MCF 10A (cell line): ENCODE data around the gene IL22RA2. TPM values are rescaled to one million over a fixed set of nuclear protein-coding genes. Genes with fewer than 3 reads are reported as not detected.

Experiments used
- BruUV-seq: library from RNA; stranded (reverse); fragments of 400-500 nt; replicated peaks from 2 replicates; lab custom pipeline; 2021; lab: Mats Ljungman, UMichigan
- CTCF ChIA-PET: fragments of 300-600 bp; sonication (Branson Sonifier 250); formaldehyde crosslinking; extraction: SDS; loops from one replicate; lab custom pipeline; 2021; ENCODE audit warnings: antibody characterized with exemption, inconsistent platforms; lab: Yijun Ruan, JAX
- POLR2A ChIA-PET: fragments of 300-600, 350-650 bp; sonication (Branson Sonifier 250); formaldehyde crosslinking; extraction: SDS; loops from one replicate; lab custom pipeline; 2020; ENCODE audit warnings: antibody characterized with exemption, inconsistent platforms; lab: Yijun Ruan, JAX
- DNase-seq: peaks from one replicate; pipeline ENCODE4 v3.0.0-alpha.2; 2018; ENCODE audit not compliant: unreplicated experiment
- H3K27ac Mint-ChIP-seq: one replicate; pipeline ENCODE4 v1.8.0; 2022; ENCODE audit warnings: mild to moderate bottlenecking, low read depth, mixed read lengths; ENCODE audit not compliant: unreplicated experiment
- H3K27me3 Mint-ChIP-seq: one replicate; pipeline ENCODE4 v1.8.0; 2022; ENCODE audit warnings: mixed read lengths; ENCODE audit not compliant: insufficient read depth, unreplicated experiment
- H3K36me3 Mint-ChIP-seq: one replicate; pipeline ENCODE4 v1.8.0; 2022; ENCODE audit warnings: mild to moderate bottlenecking, moderate library complexity, mixed read lengths; ENCODE audit not compliant: insufficient read depth, unreplicated experiment
- H3K4me1 Mint-ChIP-seq: one replicate; pipeline ENCODE4 v1.8.0; 2022; ENCODE audit warnings: mixed read lengths; ENCODE audit not compliant: insufficient read depth, unreplicated experiment
- H3K4me3 Mint-ChIP-seq: one replicate; pipeline ENCODE4 v1.8.0; 2022; ENCODE audit warnings: mild to moderate bottlenecking, moderate library complexity, mixed read lengths; ENCODE audit not compliant: unreplicated experiment
- H3K9me3 Mint-ChIP-seq: one replicate; pipeline ENCODE4 v1.8.0; 2022; ENCODE audit warnings: mixed read lengths; ENCODE audit not compliant: unreplicated experiment
- intact Hi-C: fragments of 100-400 bp; cut with micrococcal nuclease; formaldehyde crosslinking; loops from 2 replicates; pipeline ENCODE4 v1.14.1; 2022
- total RNA-seq: library from RNA; stranded (reverse); gene quantifications from 2 replicates; pipeline ENCODE4 v1.2.3, GENCODE V29; 2022
- TF ChIP-seq, protein P1 (sequence below): fragments of 200-600 bp; IDR thresholded peaks from one replicate; pipeline ENCODE4 v1.8.0; 2022; ENCODE audit warnings: antibody characterized with exemption, mild to moderate bottlenecking; ENCODE audit not compliant: unreplicated experiment

Gene IL22RA2
- total RNA-seq, 1 experiment from 2014 or later: not detected

DNA sequence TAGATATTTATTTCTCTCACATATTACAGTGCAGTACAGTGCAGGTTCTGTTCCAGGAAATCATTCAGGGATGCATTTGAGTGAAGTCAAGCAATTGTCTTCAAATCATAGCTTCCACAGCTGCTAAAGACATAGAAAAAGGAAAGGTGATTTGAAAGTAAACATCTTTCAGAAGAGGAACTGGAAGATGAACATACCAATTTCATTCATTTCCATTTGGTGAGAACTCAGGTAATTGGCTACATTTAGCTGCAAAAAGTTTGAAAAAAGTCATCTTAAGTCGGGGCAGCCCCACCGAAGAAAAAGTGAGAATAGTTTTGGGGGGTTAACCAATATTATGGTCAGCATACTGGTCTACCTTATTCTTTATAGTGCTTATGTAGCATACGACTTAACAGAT, 67.3 kb downstream of the IL22RA2 start:
- BruUV-seq: no TSS peak
- H3K27ac Mint-ChIP-seq: no peak overlapping the region
- H3K36me3 Mint-ChIP-seq: no peaks in the 10 kb centered on the region
- CTCF ChIA-PET: interaction anchor here (0.7 to 1.8 kb wide), 9 partner anchors 9 to 1055 kb away, joined by 3 to 16 read pairs (median 4); no protein-coding TSS in a partner anchor
- POLR2A ChIA-PET: interaction anchor here (0.7 to 3.2 kb wide), 16 partner anchors 9 to 753 kb away, joined by 3 to 27 read pairs (median 5); no protein-coding TSS in a partner anchor
- peak overlapping the region; percentile 10 for H3K4me3 Mint-ChIP-seq
- H3K27me3 Mint-ChIP-seq: no peaks in the 10 kb centered on the region
- DNase-seq: no peak
- TF ChIP-seq, protein P1, sequence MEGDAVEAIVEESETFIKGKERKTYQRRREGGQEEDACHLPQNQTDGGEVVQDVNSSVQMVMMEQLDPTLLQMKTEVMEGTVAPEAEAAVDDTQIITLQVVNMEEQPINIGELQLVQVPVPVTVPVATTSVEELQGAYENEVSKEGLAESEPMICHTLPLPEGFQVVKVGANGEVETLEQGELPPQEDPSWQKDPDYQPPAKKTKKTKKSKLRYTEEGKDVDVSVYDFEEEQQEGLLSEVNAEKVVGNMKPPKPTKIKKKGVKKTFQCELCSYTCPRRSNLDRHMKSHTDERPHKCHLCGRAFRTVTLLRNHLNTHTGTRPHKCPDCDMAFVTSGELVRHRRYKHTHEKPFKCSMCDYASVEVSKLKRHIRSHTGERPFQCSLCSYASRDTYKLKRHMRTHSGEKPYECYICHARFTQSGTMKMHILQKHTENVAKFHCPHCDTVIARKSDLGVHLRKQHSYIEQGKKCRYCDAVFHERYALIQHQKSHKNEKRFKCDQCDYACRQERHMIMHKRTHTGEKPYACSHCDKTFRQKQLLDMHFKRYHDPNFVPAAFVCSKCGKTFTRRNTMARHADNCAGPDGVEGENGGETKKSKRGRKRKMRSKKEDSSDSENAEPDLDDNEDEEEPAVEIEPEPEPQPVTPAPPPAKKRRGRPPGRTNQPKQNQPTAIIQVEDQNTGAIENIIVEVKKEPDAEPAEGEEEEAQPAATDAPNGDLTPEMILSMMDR: no peak
- intact Hi-C loops: no loop called here
- no peaks in the 10 kb centered on the region for H3K9me3 Mint-ChIP-seq
- peaks cover 30% of the 10 kb centered on the region for H3K4me1 Mint-ChIP-seq

DNA sequence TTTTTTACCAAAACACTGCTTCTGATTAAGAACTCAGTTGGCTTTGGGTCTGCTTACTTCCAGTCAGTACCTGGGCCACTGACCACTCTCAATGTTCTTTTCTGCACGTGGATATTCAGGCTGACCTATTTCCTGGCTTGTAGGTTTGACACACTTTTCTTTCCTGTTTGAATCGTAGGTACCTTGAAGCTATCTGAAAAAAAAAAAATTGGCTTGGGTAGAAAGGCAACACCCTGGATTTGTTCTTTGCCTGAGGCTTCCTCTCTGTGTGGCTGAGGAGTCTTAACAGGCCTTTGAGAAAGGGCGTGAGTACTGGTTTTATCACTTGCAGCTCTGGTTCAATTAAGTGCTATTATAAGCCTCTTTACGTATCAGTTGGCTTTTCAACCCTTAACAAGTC, 68.1 kb downstream of the IL22RA2 start:
- H3K27ac Mint-ChIP-seq: peak overlapping the region; percentile 85
- H3K27me3 Mint-ChIP-seq: no peaks in the 10 kb centered on the region
- ChIA-PET CTCF (interaction anchor here (0.6 to 1.8 kb wide), 9 partner anchors 8 to 63 kb away, joined by 3 to 16 read pairs (median 4); no protein-coding TSS in a partner anchor), POLR2A (interaction anchor here (0.6 to 3.2 kb wide), 20 partner anchors 9 to 753 kb away, joined by 3 to 27 read pairs (median 4); no protein-coding TSS in a partner anchor)
- H3K4me1 Mint-ChIP-seq: peaks cover 25% of the 10 kb centered on the region
- DNase-seq: peak; percentile 81
- no peaks in the 10 kb centered on the region for H3K36me3 Mint-ChIP-seq
- H3K9me3 Mint-ChIP-seq: no peaks in the 10 kb centered on the region
- TF ChIP-seq, protein P1: no peak
- intact Hi-C loops: no loop called here
- no TSS peak for BruUV-seq
- H3K4me3 Mint-ChIP-seq: no peak overlapping the region

DNA sequence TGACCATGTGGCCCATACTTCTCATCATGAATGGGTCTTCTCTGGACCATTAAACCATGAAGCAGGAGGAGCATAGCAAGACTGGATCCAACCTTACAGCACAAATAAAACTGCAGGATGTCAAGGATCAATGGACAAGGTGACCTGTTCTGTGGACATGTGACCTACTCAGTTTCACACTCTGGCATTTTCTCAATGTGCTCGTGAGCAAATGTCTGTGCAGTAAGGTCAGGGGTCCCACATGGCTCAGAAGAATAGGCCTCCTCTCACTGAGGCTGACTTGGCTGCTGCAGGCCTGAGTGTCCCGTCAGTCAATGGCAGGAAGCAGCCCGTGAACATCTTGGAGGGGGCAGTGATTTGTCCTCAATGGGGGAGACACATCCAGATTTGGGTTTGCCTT, 68.5 kb downstream of the IL22RA2 start:
- Mint-ChIP-seq H3K9me3 (no peaks in the 10 kb centered on the region), H3K4me1 (peaks cover 25% of the 10 kb centered on the region), H3K36me3 (no peaks in the 10 kb centered on the region), H3K27me3 (no peaks in the 10 kb centered on the region), H3K4me3 (no peak overlapping the region), H3K27ac (peak overlapping the region; percentile 85)
- intact Hi-C loops: no loop called here
- TF ChIP-seq, protein P1: no peak
- no peak for DNase-seq
- ChIA-PET POLR2A (interaction anchor here (0.6 to 3.2 kb wide), 15 partner anchors 9 to 210 kb away, joined by 3 to 27 read pairs (median 5); no protein-coding TSS in a partner anchor), CTCF (interaction anchor here (0.6 to 1.8 kb wide), 8 partner anchors 7 to 63 kb away, joined by 3 to 16 read pairs (median 4); no protein-coding TSS in a partner anchor)
- no TSS peak for BruUV-seq

DNA sequence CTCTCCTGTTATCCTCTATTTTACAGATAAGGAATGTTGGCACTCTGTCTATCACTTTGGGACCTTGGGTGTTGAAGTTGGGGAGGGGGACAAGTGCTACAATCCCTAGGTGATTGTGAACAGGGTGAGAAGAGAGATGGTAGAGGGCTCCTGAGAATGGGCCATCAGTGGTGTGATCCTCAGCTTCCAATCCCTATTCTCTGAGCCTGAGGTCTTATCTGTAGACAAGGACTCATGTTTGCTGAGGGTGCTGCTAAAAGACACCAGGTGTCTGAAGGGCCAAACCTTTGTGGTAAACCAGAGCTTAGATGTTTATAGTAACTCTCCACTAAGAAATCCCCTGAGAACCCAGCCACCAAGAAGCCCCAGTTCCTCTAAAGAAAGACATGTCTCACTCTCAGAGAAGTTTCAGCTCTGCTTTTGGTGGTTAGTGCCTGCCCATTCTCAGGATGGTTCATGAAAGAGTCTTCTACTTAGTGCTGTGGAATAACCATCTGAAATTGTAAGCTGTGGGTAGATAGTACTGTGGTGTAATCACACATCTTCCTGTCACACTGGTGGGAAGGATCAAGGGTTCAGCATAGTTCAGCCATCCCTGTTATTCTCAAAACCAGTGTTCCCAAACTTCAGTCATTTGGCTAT, 70.5 kb downstream of the IL22RA2 start:
- TF ChIP-seq, protein P1: no peak
- DNase-seq: no peak
- no TSS peak for BruUV-seq
- CTCF ChIA-PET: interaction anchor here (0.6 to 1.8 kb wide), 4 partner anchors 9 to 290 kb away, joined by 3 to 5 read pairs (median 4); no protein-coding TSS in a partner anchor
- Mint-ChIP-seq H3K9me3 (no peaks in the 10 kb centered on the region), H3K4me3 (no peak overlapping the region), H3K4me1 (peaks cover 25% of the 10 kb centered on the region), H3K36me3 (no peaks in the 10 kb centered on the region), H3K27me3 (no peaks in the 10 kb centered on the region), H3K27ac (peak overlapping the region; percentile 66)
- POLR2A ChIA-PET: interaction anchor here (0.6 to 2.2 kb wide), 6 partner anchors 9 to 115 kb away, joined by 3 to 8 read pairs (median 3); no protein-coding TSS in a partner anchor
- intact Hi-C loops: no loop called here
